Astrocyte of the spinal cord (primary cell): ENCODE measurements around the gene NRXN3.

Source experiments
- DNase-seq: peaks from one replicate; pipeline ENCODE4 v3.0.0; 2011; ENCODE audit warnings: low read depth, low spot score
- H3K4me3 ChIP-seq: 2 replicates; pipeline ENCODE4 v1.5.1; 2011; ENCODE audit warnings: low read depth, mild to moderate bottlenecking, low read length, moderate library complexity
- in situ Hi-C: cut with HindIII; loops from 2 replicates; pipeline ENCODE4 v1.10.0; 2017; ENCODE audit warnings: low sequenced_read_pairs
- TF ChIP-seq, protein P1 (sequence below): IDR thresholded peaks from 2 replicates; pipeline ENCODE4 v1.5.1; 2012; ENCODE audit warnings: low read depth, mild to moderate bottlenecking, low read length, inconsistent platforms

NRXN3 gene

DNA sequence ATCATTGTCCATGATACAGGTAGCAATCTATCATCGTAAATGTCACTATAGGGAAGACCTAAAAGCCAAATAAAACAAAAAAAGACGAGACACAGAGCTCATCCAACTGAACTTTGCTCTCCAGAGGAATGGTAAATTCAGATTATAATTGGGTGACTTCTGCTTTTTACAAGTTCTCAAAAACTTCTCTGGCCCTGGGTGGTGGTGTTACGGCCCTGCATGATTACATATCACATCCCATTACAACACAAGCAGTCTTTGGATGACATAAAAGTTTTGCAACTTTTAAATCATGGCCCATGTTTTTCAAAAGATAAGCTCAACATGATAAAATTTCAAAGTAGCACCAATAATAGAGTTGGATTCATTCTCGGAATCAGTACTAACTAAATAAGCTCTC lies 1741.6 kb downstream of the NRXN3 start:
- no peak overlapping the region for H3K4me3 ChIP-seq
- no peak for DNase-seq
- in situ Hi-C loops = no loop called here
- TF ChIP-seq, protein P1, sequence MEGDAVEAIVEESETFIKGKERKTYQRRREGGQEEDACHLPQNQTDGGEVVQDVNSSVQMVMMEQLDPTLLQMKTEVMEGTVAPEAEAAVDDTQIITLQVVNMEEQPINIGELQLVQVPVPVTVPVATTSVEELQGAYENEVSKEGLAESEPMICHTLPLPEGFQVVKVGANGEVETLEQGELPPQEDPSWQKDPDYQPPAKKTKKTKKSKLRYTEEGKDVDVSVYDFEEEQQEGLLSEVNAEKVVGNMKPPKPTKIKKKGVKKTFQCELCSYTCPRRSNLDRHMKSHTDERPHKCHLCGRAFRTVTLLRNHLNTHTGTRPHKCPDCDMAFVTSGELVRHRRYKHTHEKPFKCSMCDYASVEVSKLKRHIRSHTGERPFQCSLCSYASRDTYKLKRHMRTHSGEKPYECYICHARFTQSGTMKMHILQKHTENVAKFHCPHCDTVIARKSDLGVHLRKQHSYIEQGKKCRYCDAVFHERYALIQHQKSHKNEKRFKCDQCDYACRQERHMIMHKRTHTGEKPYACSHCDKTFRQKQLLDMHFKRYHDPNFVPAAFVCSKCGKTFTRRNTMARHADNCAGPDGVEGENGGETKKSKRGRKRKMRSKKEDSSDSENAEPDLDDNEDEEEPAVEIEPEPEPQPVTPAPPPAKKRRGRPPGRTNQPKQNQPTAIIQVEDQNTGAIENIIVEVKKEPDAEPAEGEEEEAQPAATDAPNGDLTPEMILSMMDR = no peak

DNA sequence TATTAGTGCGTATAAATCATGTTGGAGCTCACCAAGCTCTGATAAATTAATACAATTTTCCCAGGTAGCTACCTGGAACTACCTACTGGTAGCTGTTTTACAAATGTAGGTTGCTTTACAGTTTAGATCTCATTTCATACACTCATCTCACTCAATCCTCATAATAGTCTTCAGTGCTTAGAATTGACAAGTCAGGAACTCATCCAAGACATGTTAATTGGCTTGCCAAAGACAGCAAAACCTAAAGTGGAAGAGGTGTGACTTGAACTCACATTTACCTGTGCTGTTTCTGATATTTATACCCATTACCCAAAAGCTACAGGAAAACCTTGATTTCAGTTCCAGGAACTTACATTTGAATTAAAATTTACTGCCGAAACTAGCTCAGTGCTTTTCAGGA lies 1744.4 kb downstream of the NRXN3 start:
- H3K4me3 ChIP-seq = no peak overlapping the region
- TF ChIP-seq, protein P1 = no peak
- in situ Hi-C loops = no loop called here
- DNase-seq = no peak

DNA sequence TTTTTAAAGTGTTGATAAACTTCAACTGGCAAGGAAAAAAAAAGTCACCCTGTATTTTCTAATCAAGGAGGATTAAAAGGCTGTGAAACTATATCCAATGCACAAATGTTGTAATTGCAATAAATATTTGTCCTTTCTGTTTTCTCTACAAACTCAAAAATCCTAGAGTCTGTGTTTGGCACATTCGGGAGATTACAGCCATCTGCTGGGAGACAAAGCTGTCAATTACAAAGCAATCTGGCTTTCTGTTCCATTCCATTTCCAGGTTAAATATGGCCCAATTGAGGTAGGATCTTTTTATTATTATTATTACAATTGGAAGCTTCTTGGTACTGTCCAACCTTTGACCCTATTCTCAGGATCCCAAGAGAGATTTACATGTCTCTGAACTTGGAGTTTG lies 1745.2 kb downstream of the NRXN3 start:
- DNase-seq = no peak
- no peak overlapping the region for H3K4me3 ChIP-seq
- in situ Hi-C loops = no loop called here
- TF ChIP-seq, protein P1 = no peak

DNA sequence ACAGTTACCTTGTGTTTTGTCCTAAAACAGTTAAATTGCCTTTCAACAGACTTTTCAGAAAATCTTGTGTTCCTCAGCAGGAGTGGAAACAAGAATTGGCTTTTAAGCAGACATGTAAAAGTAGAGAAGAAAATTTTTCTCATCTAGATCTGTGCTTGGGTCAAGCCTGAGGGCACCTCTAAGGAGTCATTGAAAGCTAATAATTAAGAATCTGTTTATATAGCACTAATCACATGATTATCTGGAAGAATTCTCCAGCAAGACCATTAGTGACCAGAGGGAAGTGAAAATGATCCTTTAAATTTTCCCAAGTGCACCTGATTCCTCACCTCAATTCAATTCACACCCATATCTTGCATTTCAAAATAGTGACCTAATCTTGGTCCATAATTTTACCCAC lies 1746.1 kb downstream of the NRXN3 start:
- in situ Hi-C loops = no loop called here
- H3K4me3 ChIP-seq = no peak overlapping the region
- TF ChIP-seq, protein P1 = no peak
- no peak for DNase-seq

DNA sequence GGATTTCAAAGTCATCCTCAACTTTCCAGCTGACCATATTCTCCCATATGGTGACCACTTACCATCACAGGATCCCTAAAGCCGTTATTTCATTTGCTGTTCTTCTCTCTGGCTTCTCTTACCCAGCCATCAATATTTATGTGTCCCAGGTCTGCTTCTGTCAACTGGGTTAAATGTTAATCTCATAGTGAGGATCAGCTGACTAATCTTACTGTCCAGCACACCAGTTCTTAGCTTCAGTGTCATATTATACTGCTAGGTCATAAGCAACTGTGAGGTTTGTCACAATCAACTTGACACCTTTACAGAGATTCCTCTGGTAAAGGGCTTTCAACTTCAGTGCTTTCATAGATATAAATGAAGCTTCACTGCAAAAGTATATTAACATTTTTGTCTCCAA lies 1746.7 kb downstream of the NRXN3 start:
- no peak overlapping the region for H3K4me3 ChIP-seq
- DNase-seq = no peak
- in situ Hi-C loops = no loop called here
- TF ChIP-seq, protein P1 = no peak
